KOPT-K1 (cell line): Measurements from ENCODE around the gene MUC5B.
"Not testable (repeated sequence)": the region's sequence is repeated elsewhere in the genome, so short reads cannot be mapped to it uniquely, and the experiment has no call there.

Source experiments
- H3K27ac ChIP-seq: fragments of 200-600 bp; sonication (generic); 2 replicates; pipeline ENCODE4 v1.5.1; 2016; ENCODE audit warnings: antibody characterized with exemption, mild to moderate bottlenecking, low read depth, low read length; ENCODE audit not compliant: poor library complexity, severe bottlenecking
- H3K36me3 ChIP-seq: fragments of 200-600 bp; sonication (generic); 2 replicates; pipeline ENCODE4 v1.5.1; 2017; ENCODE audit warnings: antibody characterized with exemption, mild to moderate bottlenecking, low read length, moderate library complexity; ENCODE audit not compliant: insufficient read depth
- H3K9me3 ChIP-seq: fragments of 200-600 bp; sonication (generic); 2 replicates; pipeline ENCODE4 v1.5.1; 2017; ENCODE audit warnings: antibody characterized with exemption, low read length, mild to moderate bottlenecking; ENCODE audit not compliant: insufficient read depth, poor library complexity, severe bottlenecking

The MUC5B gene

DNA sequence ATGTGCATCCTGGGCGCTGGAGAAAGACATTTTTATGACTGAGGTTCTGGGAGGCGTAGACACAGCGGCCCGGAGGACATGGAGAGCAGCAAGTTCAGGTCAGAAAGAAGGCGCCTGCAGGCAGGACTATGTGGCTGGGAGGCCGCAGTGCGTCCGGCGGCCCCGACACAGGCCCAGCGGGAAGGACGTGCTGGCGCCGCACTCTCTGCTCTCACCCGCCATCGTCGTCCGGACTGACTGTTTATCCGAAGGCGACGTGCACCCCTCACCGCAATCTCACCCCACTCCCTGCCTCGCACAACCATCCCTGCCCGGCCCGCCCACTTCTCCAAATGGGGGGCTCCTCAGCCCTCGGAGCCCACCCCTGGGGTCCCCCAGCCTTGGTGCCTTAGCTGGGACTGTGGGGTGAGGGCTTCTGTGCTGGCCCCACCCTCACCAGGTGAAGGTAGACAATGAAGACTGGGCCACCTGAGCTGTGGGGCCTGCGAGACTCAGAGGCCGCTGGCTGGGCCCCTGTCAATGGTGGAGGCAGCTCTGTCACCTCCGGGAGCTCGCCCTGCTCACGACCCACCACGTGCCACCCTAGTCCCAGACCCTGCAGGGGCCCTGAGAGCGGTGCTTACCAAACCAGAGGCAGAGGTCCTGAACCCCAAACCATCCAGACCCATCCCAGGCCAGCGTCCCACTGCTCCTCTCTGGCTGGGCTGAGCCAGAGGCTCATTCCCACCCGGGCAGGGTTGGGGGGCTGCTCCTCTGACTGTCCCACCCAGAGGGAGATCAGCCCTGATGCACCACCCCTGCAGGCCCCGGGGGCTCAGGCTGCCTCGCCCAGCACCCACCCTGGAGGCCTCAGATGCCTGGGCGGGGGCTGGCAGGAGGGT, 16.2 kb upstream of the MUC5B start:
- H3K27ac ChIP-seq = no peak overlapping the region
- H3K9me3 ChIP-seq = peaks cover 13% of the 10 kb centered on the region
- H3K36me3 ChIP-seq = no peaks in the 10 kb centered on the region

DNA sequence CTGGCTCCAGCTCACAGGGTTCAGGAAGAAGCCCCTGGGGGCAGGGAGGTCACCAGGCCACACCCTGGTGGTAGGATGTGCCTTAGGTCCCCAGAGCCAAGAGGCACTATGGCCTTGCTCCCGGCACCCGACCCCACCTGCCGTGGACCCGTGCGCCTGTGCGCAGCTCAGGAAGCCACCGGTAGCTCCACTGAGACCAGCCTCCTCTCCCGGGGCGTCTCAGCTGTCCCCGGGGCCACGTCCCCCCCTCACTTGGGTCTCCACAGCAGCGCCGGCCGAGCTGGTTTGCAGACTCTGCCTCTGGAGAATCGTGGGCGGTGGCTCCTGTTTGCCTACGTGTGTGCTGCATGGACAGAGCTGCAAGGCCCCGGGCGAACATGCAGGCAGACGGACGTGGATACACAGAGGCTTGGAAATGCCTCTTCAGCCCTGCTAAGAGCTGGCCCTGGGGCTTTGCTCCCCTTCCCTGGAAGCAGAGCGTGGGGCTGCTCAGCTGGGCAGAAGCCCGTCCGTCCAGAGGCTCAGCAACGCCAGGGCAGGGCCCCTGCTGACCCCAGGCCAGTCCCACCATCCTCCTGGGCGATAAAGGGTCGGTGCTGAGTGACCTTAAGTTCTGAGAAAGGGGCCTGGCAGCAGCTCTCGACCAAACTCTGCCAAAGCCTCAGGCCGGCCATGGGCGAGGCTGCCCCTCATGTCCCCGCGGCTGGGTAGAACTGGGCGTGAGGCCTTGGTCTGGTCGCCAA, 15.3 kb upstream of the MUC5B start:
- H3K36me3 ChIP-seq = no peaks in the 10 kb centered on the region
- H3K27ac ChIP-seq = no peak overlapping the region
- H3K9me3 ChIP-seq = peaks cover 18% of the 10 kb centered on the region

DNA sequence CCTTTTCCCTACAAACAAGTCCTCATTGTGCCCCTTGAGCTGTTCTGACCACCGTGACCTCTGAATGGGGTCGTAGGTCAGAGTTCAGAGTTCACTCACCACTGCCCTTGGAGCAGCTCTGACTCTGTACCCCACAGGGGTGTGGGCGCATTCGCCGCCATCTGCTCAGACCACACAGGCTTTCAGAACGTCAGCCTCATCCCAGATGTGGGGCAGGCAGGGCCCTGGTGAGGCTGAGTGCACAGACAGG, 14.8 kb upstream of the MUC5B start:
- H3K9me3 ChIP-seq = peaks cover 18% of the 10 kb centered on the region
- no peaks in the 10 kb centered on the region for H3K36me3 ChIP-seq
- H3K27ac ChIP-seq = no peak overlapping the region

DNA sequence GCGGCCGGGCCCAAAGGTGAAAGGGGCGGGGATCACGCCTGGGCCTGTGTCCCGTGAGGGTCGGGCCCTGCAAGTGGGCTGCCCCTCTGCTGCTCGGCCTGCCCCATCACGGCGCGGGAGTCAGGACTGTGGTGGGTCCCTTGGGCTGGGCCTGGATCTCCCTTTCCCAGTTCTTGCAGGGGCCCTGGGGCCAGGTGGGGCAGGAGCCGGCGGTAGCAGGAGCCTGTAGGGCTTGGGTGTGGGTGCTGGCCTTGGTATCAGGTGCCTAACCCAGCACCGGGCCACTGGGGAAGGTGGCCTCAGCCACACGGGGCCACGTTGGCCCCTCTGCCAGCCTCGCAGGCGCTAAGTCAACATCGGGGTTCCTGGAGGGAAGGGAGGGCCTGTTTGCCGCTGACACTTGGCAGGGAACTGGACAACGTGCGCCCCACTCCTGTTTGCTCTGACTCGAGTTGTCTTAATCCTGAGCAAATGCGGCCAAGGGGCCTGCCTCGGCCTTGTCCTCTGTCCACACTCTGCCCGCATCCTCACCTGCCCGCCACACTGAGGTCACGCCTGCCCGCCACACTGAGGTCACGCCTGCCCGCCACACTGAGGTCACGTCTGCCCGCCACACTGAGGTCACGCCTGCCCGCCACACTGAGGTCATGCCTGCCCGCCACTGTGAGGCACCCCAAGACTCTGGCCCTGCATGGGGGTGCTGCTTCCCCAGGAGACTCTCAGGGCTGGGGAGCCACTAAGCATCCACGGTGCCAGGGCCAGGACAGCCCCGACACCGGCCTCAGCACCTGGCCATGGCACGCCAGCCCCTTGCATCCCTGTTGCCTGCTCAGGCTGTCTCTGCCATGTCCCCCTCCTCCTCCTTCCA, 14.2 kb upstream of the MUC5B start:
- no peak overlapping the region for H3K27ac ChIP-seq
- no peaks in the 10 kb centered on the region for H3K36me3 ChIP-seq
- peaks cover 18% of the 10 kb centered on the region for H3K9me3 ChIP-seq

DNA sequence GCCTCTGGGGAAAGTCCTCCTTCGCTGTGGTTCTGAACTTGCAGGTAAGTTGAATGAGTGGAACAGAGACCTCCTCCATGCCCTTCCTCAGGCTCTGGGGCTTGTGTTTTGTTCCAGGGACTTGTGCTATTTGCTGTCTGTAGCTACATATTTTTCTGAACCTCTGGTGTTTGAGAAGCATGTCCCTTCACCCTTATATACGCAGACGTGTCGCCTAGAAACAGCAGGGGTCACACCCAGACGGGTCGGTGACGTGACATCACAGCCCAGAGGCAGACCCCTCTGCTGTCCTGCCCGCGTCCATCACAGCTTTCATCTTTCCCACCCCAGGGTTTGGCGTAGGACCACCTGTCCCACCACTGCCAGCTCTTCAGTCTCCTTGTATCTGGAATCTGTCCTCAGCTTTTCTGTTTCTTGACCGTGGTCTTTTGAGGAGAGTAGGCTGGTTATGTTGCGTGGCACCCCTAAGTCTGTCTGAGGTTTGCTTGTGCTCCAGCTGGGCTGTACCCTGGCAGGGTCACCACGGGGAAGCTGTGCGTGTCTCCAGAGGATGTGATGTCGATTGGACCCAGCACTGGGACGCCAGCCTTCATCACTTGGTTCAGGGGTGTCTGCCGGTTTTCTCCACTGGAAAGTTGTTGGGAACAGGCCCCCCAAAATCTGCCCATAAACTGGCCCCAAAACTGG, 13.4 kb upstream of the MUC5B start:
- Histone ChIP-seq H3K9me3 (peaks cover 18% of the 10 kb centered on the region), H3K36me3 (no peaks in the 10 kb centered on the region), H3K27ac (no peak overlapping the region)

DNA sequence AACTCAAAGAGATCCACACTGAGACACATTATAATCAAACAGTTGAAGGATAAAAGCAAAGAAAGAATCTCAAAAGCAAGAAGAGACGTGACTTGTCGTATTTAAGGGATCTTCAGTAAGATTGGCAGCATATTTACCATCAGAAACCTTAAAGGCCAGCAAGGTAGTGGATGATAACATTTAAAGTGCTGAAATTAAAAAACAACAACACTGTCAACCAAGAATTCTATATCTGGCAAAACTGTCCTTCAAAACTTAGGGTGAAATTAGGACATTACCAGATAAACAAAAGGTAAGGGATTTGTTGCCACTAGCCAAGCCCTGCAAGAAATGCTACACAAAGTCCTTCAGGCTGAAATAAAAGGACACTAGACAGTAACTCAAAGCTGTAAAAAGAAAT, 11.0 kb upstream of the MUC5B start:
- Histone ChIP-seq H3K36me3 (no peaks in the 10 kb centered on the region), H3K27ac (no peak overlapping the region), H3K9me3 (peaks cover 18% of the 10 kb centered on the region)

DNA sequence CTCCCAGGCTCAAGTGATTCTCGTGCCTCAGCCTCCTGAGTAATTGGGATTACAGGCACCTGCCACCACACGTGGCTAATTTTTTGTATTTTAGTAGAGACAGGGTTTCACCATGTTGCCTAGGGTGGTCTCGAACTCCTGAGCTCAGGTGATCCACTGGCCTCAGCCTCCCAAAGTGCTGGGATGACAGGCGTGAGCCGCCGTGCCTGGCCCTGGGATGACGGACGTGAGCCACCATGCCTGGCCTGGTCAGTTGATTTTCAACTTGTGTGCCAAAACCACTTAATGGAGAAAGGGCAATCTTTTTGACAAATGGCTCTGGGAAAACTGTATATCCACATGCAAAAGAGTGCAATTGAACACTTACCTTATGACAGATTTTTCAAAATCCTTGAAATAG, 7.0 kb upstream of the MUC5B start:
- not testable (repeated sequence) for H3K36me3 ChIP-seq, H3K27ac ChIP-seq
- H3K9me3 ChIP-seq = peaks cover 13% of the 10 kb centered on the region

DNA sequence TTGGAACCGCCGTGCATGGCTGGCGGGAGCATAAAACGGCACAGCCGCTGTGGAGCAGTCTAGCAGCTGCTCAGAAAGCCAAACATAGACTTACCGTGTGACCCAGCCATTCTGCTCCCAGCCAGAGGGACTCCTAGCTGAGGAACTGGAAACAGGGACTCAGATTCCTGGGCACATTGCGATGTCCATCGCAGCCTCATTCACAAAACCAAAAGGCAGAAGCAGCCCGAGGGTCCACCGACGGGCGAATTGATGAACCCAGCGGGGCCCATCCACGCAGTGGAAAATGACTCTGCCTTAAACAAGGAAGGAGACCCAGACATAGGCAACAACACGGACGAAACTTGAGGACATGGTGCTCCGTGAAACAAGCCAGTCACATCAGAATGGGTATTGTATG, 5.7 kb upstream of the MUC5B start:
- no peaks in the 10 kb centered on the region for H3K36me3 ChIP-seq

DNA sequence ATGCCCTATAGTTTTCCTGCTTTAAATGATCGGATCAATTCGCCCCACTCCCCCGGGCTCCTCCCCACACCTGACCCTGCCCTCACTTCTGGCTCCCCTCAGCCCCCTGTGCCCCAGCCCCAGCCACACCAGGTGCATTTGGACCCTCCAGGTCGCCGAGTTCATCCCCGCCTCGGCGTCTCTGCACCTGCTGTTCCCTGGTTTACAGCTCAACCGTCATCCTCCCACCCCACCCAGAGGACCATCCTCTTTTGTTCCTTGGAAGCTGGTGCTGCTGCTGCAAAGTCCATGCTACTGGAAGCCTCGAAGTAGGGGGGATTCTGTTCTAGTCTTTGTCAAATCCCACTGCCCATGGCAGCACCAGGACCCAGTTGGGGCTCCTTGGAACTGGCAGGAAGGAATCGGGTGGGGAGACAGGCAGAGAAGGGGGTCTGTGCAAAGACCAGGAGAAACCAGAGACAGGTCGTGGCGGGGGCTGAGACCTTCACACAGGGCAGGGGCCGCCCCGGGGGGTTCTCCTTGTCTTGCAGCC, 4.5 kb upstream of the MUC5B start:
- Histone ChIP-seq H3K27ac (no peak overlapping the region), H3K36me3 (no peaks in the 10 kb centered on the region), H3K9me3 (no peaks in the 10 kb centered on the region)

More for the DNA sequence above, 5.7 kb upstream of the MUC5B start:
- H3K9me3 ChIP-seq = no peaks in the 10 kb centered on the region
- H3K27ac ChIP-seq = no peak overlapping the region

DNA sequence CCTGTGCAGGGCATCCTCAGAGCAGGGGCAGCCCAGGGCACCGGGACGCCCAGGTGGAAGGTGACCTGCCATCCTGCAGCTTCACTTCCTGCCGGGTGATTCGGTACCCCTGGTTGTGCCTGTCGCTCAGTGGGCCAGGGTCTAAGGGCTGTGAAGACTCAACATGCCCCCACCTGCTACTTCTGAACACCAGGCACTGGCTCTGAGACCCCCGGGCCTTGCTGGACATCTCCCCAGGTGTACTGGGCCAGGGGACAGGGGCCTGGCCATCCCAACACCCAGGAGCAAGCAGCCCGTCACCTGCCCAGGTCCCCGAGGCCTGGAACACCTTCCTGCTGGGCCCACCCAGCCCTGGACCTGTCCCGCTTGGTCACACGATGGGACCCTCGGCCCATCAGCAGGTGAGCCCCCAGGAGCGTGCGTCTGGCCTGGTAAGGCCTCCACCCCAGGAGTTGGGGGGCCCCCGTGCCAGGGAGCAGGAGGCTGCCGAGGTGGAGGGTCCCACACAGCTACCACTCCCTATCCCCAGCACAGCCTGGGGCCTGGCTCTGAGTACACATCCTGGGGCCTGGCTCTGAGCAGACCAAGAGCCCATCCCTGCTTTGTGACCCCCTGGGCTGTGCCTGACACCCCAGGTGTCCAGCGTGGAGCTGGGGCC, 3.9 kb upstream of the MUC5B start:
- Histone ChIP-seq H3K36me3 (no peaks in the 10 kb centered on the region), H3K27ac (no peak overlapping the region), H3K9me3 (no peaks in the 10 kb centered on the region)

DNA sequence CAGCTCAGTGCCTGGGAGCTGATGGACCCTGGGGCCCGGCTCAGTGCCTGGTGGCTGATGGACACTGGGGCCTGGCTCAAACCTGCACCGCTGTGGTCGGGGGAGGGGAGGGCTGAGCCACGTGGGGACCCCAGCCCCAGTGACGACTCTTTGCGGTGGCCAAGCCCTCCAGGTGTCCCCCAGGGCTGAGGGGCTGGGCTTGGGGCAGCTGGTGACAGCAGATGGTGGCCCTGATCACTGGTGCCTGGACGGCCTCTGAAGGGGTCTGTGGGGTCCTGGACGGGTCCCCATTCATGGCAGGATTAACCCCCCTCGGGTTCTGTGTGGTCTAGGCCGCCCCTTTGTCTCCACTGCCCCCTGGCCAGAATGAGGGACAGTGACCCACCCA, 3.4 kb upstream of the MUC5B start:
- Histone ChIP-seq H3K36me3 (no peaks in the 10 kb centered on the region), H3K9me3 (no peaks in the 10 kb centered on the region), H3K27ac (no peak overlapping the region)

DNA sequence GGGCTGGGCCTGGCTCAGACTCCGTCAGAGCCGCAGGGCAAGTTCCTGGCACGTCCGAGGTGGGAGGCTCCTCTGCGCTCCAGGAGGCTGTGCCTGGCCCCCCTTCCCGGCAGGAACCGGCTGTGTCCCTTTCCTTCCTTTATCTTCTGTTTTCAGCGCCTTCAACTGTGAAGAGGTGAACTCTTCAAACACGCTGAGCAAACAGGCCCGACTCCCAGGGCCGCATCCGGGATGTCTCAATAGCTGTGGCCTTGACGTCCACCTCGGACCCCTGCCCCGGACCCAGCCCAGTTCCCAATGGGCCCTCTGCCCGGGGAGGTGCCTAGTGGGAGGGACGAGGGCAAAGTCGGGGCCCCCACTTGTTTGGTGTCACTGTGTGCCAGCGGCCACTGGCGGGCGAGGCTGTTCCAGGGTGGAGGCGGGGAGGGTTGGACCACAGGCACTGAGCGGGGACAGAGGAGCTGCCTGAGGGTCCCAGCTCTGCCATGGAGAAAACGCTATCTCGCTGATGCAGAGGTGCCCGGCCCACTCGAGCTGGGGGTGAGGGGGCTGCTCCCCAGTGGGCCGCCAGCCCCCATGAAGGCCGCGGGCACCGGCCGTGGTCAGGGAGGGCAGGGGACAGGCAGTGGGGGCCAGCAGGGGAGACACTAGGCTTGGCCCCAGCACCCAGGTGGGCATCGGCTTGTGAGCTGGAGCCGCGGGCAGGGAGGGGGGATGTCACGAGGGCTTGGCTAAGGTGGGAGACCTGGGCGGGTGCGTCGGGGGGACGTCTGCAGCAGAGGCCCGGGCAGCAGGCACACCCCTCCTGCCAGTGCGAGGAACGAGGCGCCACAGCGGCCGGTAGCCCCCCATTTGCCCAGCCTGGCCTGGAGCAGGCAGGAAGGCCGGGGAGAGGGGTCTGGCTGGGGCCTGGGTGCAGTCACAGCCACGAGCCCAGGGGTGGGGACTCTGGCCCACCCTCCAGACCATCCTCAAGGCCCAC, 2.7 kb upstream of the MUC5B start:
- no peaks in the 10 kb centered on the region for H3K36me3 ChIP-seq
- H3K27ac ChIP-seq = no peak overlapping the region
- no peaks in the 10 kb centered on the region for H3K9me3 ChIP-seq

DNA sequence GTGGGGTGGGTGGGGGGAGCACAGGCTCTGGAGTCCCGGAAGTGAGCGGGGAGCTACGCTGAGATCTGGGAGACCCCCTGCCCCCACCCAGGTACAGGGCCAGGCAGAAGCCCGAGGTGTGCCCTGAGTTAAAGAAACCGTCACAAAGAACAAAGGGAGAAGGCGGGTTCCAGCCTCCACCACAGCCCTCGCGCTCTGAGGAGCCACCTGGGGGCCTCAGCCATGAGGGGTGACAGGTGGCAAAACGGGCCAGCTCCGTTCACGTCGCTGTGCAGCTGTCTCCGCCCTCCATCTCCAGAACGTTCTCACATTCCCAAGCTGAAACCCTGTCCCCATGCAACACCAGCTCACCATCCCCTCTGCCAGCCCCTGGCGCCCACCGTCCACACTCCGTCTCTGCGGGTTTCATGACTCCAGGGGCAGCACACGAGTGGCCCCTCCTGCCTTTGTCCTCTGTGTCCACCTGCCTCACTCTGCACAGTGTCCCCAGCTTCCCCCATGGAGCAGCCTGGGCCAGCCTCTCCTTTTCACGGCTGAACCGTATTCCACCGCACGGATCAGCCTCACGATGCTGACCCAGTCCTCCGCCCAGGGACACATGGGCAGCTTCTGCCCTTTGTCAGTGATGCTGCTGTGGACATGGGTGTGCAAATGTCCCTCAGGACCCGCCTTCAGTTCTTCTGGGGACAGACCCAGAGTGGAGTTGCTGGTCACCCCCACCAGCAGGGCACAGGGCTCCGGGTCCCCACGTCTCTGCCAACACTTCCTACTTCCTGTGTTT, 1.7 kb upstream of the MUC5B start:
- no peak overlapping the region for H3K27ac ChIP-seq
- H3K9me3 ChIP-seq = no peaks in the 10 kb centered on the region
- H3K36me3 ChIP-seq = no peaks in the 10 kb centered on the region
